GM21717 (cell line): ENCODE data around the gene ZNF592.

Experiments
- ATAC-seq: cut with Tn5 transposase; IDR thresholded peaks from one replicate; pipeline ENCODE4 v1.9.1; 2021; ENCODE audit warnings: mild to moderate bottlenecking, moderate library complexity; ENCODE audit not compliant: unreplicated experiment

Gene ZNF592, protein sequence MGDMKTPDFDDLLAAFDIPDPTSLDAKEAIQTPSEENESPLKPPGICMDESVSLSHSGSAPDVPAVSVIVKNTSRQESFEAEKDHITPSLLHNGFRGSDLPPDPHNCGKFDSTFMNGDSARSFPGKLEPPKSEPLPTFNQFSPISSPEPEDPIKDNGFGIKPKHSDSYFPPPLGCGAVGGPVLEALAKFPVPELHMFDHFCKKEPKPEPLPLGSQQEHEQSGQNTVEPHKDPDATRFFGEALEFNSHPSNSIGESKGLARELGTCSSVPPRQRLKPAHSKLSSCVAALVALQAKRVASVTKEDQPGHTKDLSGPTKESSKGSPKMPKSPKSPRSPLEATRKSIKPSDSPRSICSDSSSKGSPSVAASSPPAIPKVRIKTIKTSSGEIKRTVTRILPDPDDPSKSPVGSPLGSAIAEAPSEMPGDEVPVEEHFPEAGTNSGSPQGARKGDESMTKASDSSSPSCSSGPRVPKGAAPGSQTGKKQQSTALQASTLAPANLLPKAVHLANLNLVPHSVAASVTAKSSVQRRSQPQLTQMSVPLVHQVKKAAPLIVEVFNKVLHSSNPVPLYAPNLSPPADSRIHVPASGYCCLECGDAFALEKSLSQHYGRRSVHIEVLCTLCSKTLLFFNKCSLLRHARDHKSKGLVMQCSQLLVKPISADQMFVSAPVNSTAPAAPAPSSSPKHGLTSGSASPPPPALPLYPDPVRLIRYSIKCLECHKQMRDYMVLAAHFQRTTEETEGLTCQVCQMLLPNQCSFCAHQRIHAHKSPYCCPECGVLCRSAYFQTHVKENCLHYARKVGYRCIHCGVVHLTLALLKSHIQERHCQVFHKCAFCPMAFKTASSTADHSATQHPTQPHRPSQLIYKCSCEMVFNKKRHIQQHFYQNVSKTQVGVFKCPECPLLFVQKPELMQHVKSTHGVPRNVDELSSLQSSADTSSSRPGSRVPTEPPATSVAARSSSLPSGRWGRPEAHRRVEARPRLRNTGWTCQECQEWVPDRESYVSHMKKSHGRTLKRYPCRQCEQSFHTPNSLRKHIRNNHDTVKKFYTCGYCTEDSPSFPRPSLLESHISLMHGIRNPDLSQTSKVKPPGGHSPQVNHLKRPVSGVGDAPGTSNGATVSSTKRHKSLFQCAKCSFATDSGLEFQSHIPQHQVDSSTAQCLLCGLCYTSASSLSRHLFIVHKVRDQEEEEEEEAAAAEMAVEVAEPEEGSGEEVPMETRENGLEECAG (N-terminal part only)

DNA sequence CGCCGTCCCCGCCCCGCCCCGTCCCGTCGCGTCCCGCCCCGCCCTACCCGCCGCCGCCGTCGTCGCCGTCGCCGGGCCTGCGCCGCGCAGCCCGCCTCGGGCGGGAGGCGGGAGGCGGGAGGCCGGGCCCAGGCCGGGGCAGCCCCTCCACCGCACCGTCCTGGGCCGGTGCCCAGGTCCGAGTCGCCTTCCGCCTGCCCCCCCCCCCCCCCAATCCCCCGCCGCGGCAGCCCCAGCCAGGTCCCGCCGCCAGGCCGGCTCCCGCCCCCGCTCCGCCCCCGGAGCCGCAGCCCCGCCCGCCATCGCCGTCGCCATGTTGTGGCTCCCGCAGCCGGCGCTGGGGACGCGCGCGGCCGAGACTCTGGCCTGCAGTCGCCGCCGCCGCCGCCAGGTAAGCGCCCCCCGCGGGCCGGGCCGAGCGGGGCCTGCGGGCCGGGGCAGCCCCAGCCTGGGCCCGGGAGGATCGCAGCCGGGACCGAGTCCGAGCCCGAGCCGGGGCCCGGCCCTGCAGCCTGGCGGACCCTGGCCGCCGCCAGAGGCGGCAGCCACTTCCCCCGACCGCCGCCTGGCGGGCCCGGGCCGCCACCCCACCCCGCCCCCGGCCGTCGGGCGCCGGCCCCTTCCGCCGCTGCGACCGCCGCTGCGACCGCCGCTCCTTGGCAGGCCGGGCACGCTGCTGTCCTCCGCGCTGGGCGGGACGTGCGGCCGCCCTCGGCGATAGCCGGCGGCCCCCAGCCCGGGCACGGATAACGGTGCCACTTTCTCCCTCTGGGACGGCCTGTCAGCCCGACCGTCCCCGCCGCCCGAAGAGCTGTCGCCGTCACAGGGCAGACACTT, at the start of gene ZNF592:
ZNF592 (plus strand) TSS at position 319 of the 837 bp plus-strand sequence. CDS start 34,084 bp downstream, outside the sequence.
- ATAC-seq = peak; percentile 48

- no peak for ATAC-seq
Measured at GRCh38 chr15:84699538-84700191, 48.7 kb upstream of the ZNF592 start.

GRCh38 chr15:84702961-84703482, 45.4 kb upstream of the ZNF592 start:
- no peak for ATAC-seq

DNA sequence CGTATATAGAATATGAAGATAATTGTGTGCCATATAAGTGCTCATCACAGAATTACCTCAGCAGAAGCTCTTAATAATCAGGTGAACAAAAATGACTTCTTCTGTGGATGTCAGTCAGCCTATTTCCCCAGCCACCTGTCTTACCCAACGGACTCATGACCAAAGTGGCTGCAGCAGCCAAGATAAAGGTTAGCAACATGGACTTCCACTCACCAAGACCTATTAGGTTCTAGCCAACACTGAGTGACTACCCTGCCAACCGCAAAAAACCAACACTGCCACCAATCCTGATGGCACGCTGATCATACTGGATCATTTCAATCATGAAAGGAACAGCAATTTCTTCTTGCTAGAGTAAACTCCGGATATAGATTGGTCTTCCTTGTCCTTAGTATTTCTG, 44.6 kb upstream of the ZNF592 start:
- ATAC-seq = no peak

DNA sequence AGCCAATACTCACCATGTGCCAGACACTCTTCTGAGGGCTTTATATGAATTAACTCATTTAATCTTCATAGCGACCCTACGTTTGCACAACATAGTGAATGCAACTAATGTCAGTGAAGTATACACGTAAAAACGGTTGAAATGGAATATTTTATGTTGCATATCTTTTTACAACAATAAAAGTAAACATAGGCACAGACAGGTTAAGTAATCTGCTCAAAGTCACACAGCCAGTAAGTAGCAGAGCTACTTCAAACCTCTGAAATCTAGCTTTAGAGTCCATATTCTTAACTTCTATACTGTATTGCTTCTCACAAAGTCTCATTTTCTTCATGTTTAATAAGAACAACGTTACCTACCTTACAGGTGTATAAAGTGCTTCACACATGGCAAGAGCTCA, 34.0 kb upstream of the ZNF592 start:
- ATAC-seq = no peak

DNA sequence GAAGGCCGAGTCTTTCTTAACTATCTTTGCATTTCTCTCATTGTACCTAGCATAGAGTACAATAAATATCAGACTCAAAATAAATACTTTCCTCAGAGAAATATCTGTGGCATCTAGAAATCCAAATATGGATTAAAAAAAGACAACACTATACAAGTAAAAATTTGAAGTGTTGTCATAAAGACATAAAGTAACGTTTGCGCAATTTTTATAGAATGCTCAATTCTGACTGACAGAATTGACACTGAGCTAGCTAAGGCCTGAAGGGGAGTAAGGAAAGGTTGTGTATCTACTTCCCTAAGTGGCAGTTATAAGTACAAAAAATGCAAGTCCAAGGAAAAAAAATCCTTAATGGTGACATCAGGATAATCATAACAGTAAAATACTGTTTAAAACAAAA, 33.6 kb upstream of the ZNF592 start:
- no peak for ATAC-seq

DNA sequence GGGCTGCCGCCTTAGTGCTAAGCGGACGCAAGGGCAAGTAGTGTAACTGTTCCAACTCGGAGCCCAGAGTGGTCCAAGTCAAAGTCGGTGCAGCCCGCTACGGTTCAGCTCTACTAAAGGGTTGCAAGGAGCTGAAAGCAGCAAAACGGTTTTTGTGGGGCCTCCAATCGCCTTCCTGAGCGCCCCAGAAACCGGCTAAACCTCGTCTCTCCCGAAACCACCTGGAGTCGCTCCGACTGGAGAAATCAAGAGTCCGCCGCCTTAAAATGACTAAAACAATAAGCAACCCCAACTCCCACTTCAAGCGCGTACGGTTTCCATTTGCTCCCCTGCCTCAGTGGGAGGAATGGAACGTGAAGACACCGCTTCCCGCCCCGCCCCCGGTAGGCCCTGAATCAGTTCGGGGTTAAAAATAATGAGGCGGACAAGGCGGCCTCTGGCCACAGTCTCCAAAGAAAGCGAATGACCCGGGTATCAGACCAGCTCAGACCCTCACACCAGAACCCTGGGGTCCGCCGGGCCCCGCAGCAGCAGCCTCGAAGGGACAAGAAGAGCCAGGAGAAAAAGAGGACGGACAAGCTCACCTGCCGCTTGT, 32.9 kb upstream of the ZNF592 start:
- ATAC-seq = peak; percentile 2

DNA sequence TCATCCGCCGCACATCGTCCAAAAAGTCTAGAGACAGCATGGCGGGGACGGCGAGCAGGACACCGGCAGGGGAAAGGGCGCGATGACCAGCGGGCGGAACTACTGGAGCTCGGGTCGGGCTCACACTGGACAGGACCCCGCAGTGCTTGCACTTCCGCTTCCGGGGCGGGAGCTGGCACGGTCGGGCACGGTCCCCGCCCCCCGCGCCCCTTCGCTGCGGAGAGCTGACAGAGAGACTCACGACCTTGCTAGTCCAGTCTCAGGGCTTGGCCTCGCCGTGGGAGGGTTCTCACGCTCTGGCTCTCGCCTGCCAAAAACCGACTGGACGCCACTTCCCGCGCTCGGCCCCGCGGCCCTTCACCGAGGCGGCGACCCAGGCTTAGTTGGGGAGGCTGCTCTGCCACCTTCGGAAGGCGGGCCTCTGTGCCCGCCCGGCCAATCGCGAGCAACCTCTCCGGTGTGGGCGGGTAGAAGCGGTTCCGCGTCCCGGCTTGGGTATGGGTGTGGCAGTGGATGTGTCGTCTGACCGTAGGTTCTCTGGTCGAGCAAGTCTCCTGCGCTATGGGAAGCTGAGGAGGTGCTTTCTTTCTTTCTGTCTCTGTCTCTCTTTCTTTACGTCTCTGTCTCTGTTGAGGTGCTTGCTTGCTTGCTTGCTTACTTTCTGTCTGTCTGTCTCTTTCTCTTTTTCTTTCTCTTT, 32.2 kb upstream of the ZNF592 start, which contains the start of gene SEC11A:
SEC11A (minus strand) TSS at position 104 of the 697 bp plus-strand sequence; CDS start at position 40, 64 bp downstream.
- peak; percentile 95 for ATAC-seq

DNA sequence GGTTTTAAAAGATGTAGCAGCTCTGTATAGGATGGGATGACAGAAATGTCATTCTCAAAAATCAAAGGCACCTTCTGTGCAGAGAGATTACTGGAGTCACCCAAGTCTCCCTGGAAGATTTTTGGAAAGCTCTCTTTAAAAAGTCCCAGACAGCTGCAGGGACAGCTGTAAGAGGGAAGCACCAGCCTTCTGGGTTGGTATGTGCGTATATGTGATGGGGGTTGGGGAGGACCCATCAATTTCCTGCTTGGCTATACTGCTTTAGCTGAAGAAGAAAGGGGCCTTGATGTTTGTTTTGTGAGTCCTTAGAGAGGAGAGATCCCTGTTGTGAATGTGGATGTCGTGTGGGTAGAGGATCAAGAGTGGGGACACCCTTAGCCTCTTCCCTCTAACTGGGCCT, 27.0 kb upstream of the ZNF592 start:
- no peak for ATAC-seq

DNA sequence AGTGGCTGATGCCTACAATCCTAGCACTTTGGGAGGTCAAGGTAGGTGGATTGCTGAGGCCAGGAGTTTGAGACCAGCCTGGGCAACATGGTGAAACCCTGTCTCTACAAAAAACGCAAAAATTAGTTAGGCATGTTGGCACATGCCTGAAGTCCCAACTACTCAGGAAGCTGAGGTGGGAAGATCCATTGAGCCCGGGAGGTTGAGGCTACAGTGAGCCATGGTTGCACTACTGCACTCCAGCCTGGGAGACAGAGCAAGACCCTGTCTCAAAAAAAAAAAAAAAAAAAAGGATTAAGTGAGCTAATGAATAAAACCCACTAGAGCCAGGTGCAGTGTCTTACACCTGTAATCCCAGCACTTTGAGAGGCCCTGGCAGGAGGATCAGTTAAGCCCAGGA, 25.8 kb upstream of the ZNF592 start:
- ATAC-seq = no peak

GRCh38 chr15:84725001-84725491, 23.3 kb upstream of the ZNF592 start:
- ATAC-seq = no peak

- no peak for ATAC-seq
Measured at GRCh38 chr15:84727429-84727828, 21.0 kb upstream of the ZNF592 start.

DNA sequence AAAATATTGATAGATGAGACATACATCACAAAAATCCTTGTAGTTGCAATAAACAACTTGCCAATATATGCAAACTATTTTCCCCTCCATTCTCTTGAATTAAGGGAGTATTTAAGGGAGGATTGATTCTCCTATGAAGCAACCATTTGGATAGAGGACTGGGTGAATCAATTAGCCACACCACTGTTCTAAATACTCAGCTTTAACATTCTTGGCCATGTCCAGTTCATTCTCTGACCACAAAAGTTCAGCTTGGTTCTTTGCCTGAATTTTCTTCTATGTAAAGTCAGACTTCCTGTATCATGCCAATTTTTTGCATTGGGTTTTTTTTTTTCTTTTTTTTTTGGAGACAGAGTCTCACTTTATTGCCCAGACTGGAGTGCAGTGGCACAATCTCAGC, 16.6 kb upstream of the ZNF592 start:
- ATAC-seq = no peak

DNA sequence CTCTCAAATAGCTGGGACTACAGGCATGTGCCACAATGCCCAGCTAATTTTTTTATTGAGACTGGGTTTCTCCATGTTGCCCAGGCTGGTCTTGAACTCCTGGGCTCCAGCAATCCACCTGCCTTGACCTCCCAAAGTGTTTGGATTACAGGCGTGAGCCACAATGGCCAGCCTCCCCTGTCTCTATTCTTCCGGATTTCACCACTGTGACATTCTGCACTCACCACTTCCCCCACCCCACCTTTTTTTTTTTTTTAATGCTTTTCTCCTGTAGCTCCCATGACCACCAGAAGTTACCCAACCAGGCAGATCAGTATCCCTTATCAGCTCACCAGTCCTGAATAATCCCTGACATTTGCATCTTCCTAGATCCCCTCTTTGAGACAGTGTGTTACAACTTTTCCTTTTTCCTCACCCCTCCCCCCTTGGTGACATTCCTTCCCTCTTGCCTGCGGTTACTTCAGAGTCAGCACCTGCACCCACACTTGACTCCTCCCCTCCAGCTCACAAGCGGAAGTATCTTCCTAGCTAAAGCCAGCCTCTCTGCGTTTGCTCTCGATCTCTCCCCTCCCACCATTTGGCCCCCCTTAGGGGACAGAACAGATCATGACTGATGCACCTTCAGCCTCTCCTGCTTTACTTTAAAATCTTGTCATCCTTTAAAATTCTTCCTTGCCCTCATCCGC, 13.5 kb upstream of the ZNF592 start:
- ATAC-seq = peak; percentile 73

GRCh38 chr15:84735480-84736061, 12.8 kb upstream of the ZNF592 start:
- peak; percentile 50 for ATAC-seq

DNA sequence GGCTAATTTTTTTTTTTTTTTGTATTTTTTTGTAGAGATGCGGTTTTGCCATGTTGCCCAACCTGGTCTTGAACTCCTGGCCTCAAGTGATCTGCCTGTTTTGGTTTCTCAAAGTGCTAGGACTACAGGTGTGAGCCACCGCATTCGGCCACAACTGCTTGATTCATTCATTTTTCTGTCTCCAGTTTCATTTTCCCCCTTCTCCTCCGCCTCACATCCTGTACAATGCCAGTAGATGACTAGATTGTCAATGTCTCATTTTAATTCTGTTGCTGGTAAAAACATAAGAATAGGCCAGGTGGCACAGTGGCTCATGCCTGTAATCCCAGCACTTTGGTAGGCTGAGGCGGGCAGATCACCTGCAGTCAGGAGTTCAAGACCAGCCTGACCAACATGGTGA, 12.0 kb upstream of the ZNF592 start:
- peak; percentile 49 for ATAC-seq

- no peak for ATAC-seq
Measured at GRCh38 chr15:84737005-84737404, 11.4 kb upstream of the ZNF592 start.
